Measurements from ENCODE around the gene ADIPOR2. TPM values are rescaled to one million over a fixed set of nuclear protein-coding genes. Genes with fewer than 3 reads are reported as not detected.

The ADIPOR2 gene
- polyA plus RNA-seq, 2 of the 4 experiments (the other 2 are of a cell fraction), result 60.4 to 65.4 TPM

GRCh38 chr12:1814266-1814665, 123.4 kb downstream of the ADIPOR2 start:
- no peaks in the 10 kb centered on the region for H3K9me3 ChIP-seq
- ChIA-PET POLR2A (no interaction called here), CTCF (interaction anchor here (0.8 to 4.5 kb wide), 2 partner anchors 125 to 769 kb away, joined by 3 to 17 read pairs; no protein-coding TSS in a partner anchor)
- ATAC-seq (no peak), DNase-seq (ENCODE audit: low read depth in 1 of 2, low spot score in 1 of 2) (no peak), FAIRE-seq (no peak)
- 0 out of 3 replicates have a peak, but pooled peaks cover 3% of the 10 kb centered on the region for H3K4me1 ChIP-seq
- H3K27ac ChIP-seq, result no peak overlapping the region
- TF ChIP-seq CBX8 (IDR thresholded peaks at IDR 0.05), result no peak
- TF ChIP-seq CHD2 (IDR thresholded peaks at IDR 0.05; ENCODE audit: low read length, partially characterized antibody), result no peak
- TF ChIP-seq POLR2A (IDR thresholded peaks at IDR 0.05; ENCODE audit: low read length), result no peak
- TF ChIP-seq ZC3H11A (IDR thresholded peaks at IDR 0.05), result no peak
- no peak for TF ChIP-seq KDM1A (IDR thresholded peaks at IDR 0.05; ENCODE audit: low read depth)
- no peak for TF ChIP-seq TFCP2L1 (CRISPR knock-in tag; IDR thresholded peaks at IDR 0.05)
- no peak for TF ChIP-seq PHF8 (IDR thresholded peaks at IDR 0.05; ENCODE audit: borderline replicate concordance, low read depth)
- no peak for TF ChIP-seq ZSCAN20 (CRISPR knock-in tag; IDR thresholded peaks at IDR 0.05)
- no peak for TF ChIP-seq CEBPB (IDR thresholded peaks at IDR 0.05)
- no peak for TF ChIP-seq ZNF302 (CRISPR knock-in tag; IDR thresholded peaks at IDR 0.05)
- TF ChIP-seq FOSL2 (IDR thresholded peaks at IDR 0.05), result no peak
- TF ChIP-seq FOSL2 (CRISPR knock-in tag; IDR thresholded peaks at IDR 0.05), result no peak
- TF ChIP-seq HOXA7 (CRISPR knock-in tag; IDR thresholded peaks at IDR 0.05), result no peak
- TF ChIP-seq EHF (CRISPR knock-in tag; IDR thresholded peaks at IDR 0.05), result no peak
- TF ChIP-seq RNF2 (IDR thresholded peaks at IDR 0.05; ENCODE audit: borderline replicate concordance, low read depth), result no peak
- TF ChIP-seq SREBF2 (IDR thresholded peaks at IDR 0.05), result no peak
- TF ChIP-seq FOXS1 (CRISPR knock-in tag; IDR thresholded peaks at IDR 0.05), result no peak
- no peak overlapping the region for H3K4me3 ChIP-seq
- H3K4me2 ChIP-seq, result no peak overlapping the region
- 52% methylated on average over 8 of the region's 8 CpGs for WGBS (ENCODE audit: missing lambda C conversion rate)

GRCh38 chr12:1815108-1815507, 124.2 kb downstream of the ADIPOR2 start:
- no peak for DNase-seq (ENCODE audit: low read depth in 1 of 2, low spot score in 1 of 2)
- H3K9me3 ChIP-seq, result no peaks in the 10 kb centered on the region
- 34% methylated on average over 3 of the region's 3 CpGs for WGBS (ENCODE audit: missing lambda C conversion rate)
- ChIA-PET POLR2A (no interaction called here), CTCF (interaction anchor here (0.8 to 2.0 kb wide), 3 partner anchors 24 to 768 kb away, joined by 3 to 8 read pairs (median 5); no protein-coding TSS in a partner anchor)
- H3K4me3 ChIP-seq, result no peak overlapping the region
- no peak overlapping the region for H3K4me2 ChIP-seq
- H3K27ac ChIP-seq, result no peak overlapping the region
- no peak for FAIRE-seq
- TF ChIP-seq ZC3H11A (IDR thresholded peaks at IDR 0.05), result no peak
- no peak for TF ChIP-seq ESRRA (IDR thresholded peaks at IDR 0.05; ENCODE audit: borderline replicate concordance, low read length)
- no peak for TF ChIP-seq MAX (IDR thresholded peaks at IDR 0.05)
- TF ChIP-seq FOXS1 (CRISPR knock-in tag; IDR thresholded peaks at IDR 0.05), result no peak
- no peak for TF ChIP-seq FOSL2 (IDR thresholded peaks at IDR 0.05)
- TF ChIP-seq FOSL2 (CRISPR knock-in tag; IDR thresholded peaks at IDR 0.05), result no peak
- TF ChIP-seq KDM1A (IDR thresholded peaks at IDR 0.05; ENCODE audit: low read depth), result no peak
- no peak for TF ChIP-seq HES2 (IDR thresholded peaks at IDR 0.05)
- no peak for TF ChIP-seq BCL3 (IDR thresholded peaks at IDR 0.05)
- H3K4me1 ChIP-seq, result 0 out of 3 replicates have a peak, but pooled peaks cover 3% of the 10 kb centered on the region
- no peak for ATAC-seq

GRCh38 chr12:1815814-1816729, 125.2 kb downstream of the ADIPOR2 start:
- WGBS (ENCODE audit: missing lambda C conversion rate), result 37% methylated on average over 21 of the region's 21 CpGs
- no peak overlapping the region for H3K4me3 ChIP-seq
- no peak overlapping the region for H3K4me2 ChIP-seq
- H3K4me1 ChIP-seq, result 0 out of 3 replicates have a peak, but pooled peaks cover 3% of the 10 kb centered on the region
- no peaks in the 10 kb centered on the region for H3K9me3 ChIP-seq
- TF ChIP-seq HOXA7 (CRISPR knock-in tag; IDR thresholded peaks at IDR 0.05) (no peak), CHD4 (IDR thresholded peaks at IDR 0.05; ENCODE audit: borderline replicate concordance) (no peak), ATOH8 (CRISPR knock-in tag; IDR thresholded peaks at IDR 0.05; ENCODE audit: low read depth) (no peak), USF2 (IDR thresholded peaks at IDR 0.05) (no peak), NFE2L2 (conservative IDR thresholded peaks at IDR 0.05; ENCODE audit: low read length) (no peak)
- no peak overlapping the region for H3K27ac ChIP-seq
- DNase-seq (ENCODE audit: low read depth in 1 of 2, low spot score in 1 of 2) (no peak), ATAC-seq (no peak), FAIRE-seq (no peak)
- ChIA-PET POLR2A (no interaction called here), CTCF (interaction anchor here (1.7 to 2.0 kb wide), 2 partner anchors 25 to 124 kb away, joined by 5 to 8 read pairs; no protein-coding TSS in a partner anchor)
